HL-60 (cell line): ENCODE results near the gene ANK3.

Source experiments
- DNase-seq, 2 experiments: peaks; one replicate each; pipeline ENCODE4 v3.0.0-alpha.2; 2010 to 2020; ENCODE audit warnings: low read depth in 1 of 2, low spot score in 1 of 2
- H3K27ac ChIP-seq: fragments of 250-450 bp; sonication (Bioruptor Pico); replicated peaks from 2 replicates; pipeline ENCODE4 v1.5.1; 2020; ENCODE audit warnings: mild to moderate bottlenecking, moderate library complexity
- H3K27me3 ChIP-seq: fragments of 250-450 bp; sonication (Bioruptor Pico); 2 replicates; pipeline ENCODE4 v1.5.1; 2021; ENCODE audit warnings: mild to moderate bottlenecking, moderate library complexity; ENCODE audit not compliant: insufficient read depth, poor library complexity, severe bottlenecking
- H3K4me3 ChIP-seq: replicated peaks from 2 replicates; pipeline ENCODE4 v1.5.1; 2011; ENCODE audit warnings: mild to moderate bottlenecking, control low read depth, low read length; ENCODE audit not compliant: insufficient read depth
- CTCF ChIP-seq: IDR thresholded peaks from one replicate; pipeline ENCODE4 v1.5.1; 2011; ENCODE audit warnings: low read length, control low read depth, inconsistent platforms; ENCODE audit not compliant: insufficient read depth
- GABPA ChIP-seq: IDR thresholded peaks from 2 replicates; pipeline ENCODE4 v1.6.1; 2012; ENCODE audit warnings: low read depth
- POLR2AphosphoS5 ChIP-seq: IDR thresholded peaks from 2 replicates; pipeline ENCODE4 v1.6.1; 2012; ENCODE audit warnings: low read depth
- SPI1 ChIP-seq: IDR thresholded peaks from 2 replicates; pipeline ENCODE4 v1.6.1; 2012; ENCODE audit warnings: low read depth, mild to moderate bottlenecking, borderline replicate concordance
- TF ChIP-seq, protein P1 (sequence below): IDR thresholded peaks from 2 replicates; pipeline ENCODE4 v1.6.1; 2012; ENCODE audit warnings: low read depth; ENCODE audit not compliant: insufficient replicate concordance

Gene ANK3

DNA sequence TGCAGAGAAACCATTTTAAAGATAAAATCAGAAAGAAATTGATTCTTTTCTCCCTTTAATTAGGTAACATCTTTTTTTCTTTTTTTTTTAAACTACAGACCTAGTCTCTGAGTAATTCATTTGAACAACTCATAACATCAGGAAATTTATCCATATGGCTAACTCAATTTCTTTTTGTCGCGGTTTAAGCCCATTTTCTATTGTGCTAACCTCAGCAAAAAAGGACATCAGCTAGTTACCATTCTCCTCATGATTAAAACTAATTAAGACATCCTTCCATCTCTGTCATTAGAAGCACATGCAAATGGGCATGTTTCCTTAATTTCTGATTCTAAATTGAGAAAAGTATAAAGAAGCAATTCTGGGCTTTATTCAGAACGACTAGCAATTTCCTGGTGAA is 57.8 kb downstream of the ANK3 start:
- DNase-seq, result no peak
- Histone ChIP-seq H3K27me3 (no peaks in the 10 kb centered on the region), H3K4me3 (no peak overlapping the region), H3K27ac (no peak overlapping the region)
- TF ChIP-seq SPI1, result no peak
- no peak for TF ChIP-seq GABPA
- no peak for TF ChIP-seq POLR2AphosphoS5
- TF ChIP-seq, protein P1, sequence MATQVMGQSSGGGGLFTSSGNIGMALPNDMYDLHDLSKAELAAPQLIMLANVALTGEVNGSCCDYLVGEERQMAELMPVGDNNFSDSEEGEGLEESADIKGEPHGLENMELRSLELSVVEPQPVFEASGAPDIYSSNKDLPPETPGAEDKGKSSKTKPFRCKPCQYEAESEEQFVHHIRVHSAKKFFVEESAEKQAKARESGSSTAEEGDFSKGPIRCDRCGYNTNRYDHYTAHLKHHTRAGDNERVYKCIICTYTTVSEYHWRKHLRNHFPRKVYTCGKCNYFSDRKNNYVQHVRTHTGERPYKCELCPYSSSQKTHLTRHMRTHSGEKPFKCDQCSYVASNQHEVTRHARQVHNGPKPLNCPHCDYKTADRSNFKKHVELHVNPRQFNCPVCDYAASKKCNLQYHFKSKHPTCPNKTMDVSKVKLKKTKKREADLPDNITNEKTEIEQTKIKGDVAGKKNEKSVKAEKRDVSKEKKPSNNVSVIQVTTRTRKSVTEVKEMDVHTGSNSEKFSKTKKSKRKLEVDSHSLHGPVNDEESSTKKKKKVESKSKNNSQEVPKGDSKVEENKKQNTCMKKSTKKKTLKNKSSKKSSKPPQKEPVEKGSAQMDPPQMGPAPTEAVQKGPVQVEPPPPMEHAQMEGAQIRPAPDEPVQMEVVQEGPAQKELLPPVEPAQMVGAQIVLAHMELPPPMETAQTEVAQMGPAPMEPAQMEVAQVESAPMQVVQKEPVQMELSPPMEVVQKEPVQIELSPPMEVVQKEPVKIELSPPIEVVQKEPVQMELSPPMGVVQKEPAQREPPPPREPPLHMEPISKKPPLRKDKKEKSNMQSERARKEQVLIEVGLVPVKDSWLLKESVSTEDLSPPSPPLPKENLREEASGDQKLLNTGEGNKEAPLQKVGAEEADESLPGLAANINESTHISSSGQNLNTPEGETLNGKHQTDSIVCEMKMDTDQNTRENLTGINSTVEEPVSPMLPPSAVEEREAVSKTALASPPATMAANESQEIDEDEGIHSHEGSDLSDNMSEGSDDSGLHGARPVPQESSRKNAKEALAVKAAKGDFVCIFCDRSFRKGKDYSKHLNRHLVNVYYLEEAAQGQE, result no peak
- TF ChIP-seq CTCF, result no peak

- Histone ChIP-seq H3K27me3 (no peaks in the 10 kb centered on the region), H3K4me3 (no peak overlapping the region), H3K27ac (no peak overlapping the region)
- DNase-seq, result no peak
- TF ChIP-seq GABPA (no peak), CTCF (no peak), SPI1 (no peak), POLR2AphosphoS5 (no peak)
- TF ChIP-seq, protein P1, result no peak
Measured at GRCh38 chr10:60323162-60323561, 66.5 kb downstream of the ANK3 start.

- Histone ChIP-seq H3K27me3 (no peaks in the 10 kb centered on the region), H3K4me3 (no peak overlapping the region), H3K27ac (no peak overlapping the region)
- DNase-seq, result no peak
- TF ChIP-seq, protein P1, result no peak
- TF ChIP-seq GABPA (no peak), SPI1 (no peak), POLR2AphosphoS5 (no peak), CTCF (no peak)
Measured at GRCh38 chr10:60320666-60321065, 69.0 kb downstream of the ANK3 start.
